GM21619 (cell line): ENCODE measurements around the gene CYP2R1.
A peak's percentile ranks its signal among the peaks of the same experiment; 100 is the strongest.

Source experiments
- ATAC-seq: cut with Tn5 transposase; IDR thresholded peaks from one replicate; pipeline ENCODE4 v1.9.1; 2021; ENCODE audit not compliant: unreplicated experiment

The CYP2R1 gene, protein sequence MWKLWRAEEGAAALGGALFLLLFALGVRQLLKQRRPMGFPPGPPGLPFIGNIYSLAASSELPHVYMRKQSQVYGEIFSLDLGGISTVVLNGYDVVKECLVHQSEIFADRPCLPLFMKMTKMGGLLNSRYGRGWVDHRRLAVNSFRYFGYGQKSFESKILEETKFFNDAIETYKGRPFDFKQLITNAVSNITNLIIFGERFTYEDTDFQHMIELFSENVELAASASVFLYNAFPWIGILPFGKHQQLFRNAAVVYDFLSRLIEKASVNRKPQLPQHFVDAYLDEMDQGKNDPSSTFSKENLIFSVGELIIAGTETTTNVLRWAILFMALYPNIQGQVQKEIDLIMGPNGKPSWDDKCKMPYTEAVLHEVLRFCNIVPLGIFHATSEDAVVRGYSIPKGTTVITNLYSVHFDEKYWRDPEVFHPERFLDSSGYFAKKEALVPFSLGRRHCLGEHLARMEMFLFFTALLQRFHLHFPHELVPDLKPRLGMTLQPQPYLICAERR

GRCh38 chr11:14892036-14892556, at the start of gene CYP2R1:
TSS of gene CYP2R1 (minus strand) at chr11:14892231. CDS start at chr11:14892205, 26 bp downstream.
- ATAC-seq = peak; percentile 95

- ATAC-seq = no peak
Measured at GRCh38 chr11:14938936-14939335, 46.9 kb upstream of the CYP2R1 start.

GRCh38 chr11:14934641-14935351, 42.8 kb upstream of the CYP2R1 start:
- ATAC-seq = no peak

GRCh38 chr11:14932447-14932846, 40.4 kb upstream of the CYP2R1 start:
- ATAC-seq = no peak

DNA sequence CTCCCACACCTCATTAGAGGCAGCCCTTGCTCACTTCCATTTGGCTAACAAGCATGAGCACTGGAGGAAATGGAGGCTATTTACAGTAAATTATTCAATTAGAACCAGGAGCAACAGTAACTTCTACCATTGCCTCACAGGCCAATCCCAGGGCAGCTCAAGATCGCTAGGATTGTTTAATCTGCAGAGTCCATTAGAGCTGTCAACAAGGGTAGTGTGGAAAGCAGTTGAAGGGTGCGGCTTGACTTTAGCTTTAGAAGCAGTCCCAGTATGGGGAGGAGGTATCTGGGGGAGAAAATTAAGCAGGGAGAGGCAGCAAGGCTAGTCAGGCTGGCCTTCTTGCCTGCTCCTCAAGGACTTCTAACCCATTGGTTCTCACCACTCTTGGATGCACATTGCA, 38.3 kb upstream of the CYP2R1 start:
- no peak for ATAC-seq

DNA sequence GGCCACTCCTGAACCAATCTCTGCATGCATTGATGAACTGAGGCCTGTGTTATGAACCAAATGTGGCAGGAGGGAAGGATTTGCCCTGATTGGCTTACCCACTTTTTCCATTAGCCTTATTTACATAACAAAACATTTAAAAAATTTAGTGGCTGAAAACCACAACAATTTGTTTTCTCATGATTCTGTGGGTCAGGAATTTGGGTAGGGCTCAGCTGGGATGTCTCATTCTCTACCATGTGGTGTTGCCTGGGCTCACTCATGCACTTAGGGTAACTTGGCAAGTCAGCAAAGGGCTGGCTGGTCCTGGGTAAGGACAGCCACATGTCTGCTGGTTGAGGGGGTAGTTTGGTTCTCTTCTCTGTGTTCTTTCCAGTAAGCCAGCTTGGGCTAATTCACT, 35.1 kb upstream of the CYP2R1 start:
- ATAC-seq = no peak

DNA sequence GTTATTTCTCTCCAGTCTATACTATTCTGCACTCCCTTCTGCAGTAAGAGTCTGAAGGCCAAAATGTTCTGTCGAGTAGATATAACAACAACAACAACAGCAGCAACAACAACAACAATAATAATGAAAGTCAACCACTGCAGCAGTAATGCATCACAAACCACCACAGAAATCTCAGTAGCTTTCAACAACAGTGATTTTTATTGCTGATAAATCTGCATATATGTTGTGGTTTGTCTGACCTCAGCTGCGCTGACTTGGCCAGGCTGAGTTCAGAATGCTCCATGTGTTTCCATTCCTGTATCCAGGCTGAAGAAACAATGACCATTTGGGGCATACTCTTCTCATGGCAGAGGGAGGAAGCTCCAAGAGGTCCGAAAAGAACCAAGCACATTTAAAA, 32.3 kb upstream of the CYP2R1 start:
- no peak for ATAC-seq

DNA sequence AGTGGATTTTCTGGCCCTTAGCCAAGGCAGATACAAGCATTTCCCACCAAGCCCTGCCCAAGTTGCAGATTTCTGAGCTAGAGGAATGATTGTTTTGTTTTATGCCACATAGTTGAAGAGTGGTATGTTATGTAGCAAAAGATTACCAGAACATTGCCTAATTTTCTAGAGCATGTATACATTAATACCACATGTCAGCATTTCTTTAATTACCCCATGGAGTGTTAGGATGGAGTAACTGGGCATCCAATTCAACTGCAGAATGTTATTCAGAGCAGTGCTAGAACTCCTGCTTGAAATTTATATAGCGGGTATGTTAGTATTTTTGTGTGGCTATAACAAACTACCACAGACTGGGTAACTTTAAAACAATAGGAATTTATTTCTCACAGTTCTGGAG, 24.4 kb upstream of the CYP2R1 start:
- ATAC-seq = no peak

GRCh38 chr11:14914536-14914935, 22.5 kb upstream of the CYP2R1 start:
- no peak for ATAC-seq

GRCh38 chr11:14908214-14908880, 16.3 kb upstream of the CYP2R1 start:
- ATAC-seq = no peak

DNA sequence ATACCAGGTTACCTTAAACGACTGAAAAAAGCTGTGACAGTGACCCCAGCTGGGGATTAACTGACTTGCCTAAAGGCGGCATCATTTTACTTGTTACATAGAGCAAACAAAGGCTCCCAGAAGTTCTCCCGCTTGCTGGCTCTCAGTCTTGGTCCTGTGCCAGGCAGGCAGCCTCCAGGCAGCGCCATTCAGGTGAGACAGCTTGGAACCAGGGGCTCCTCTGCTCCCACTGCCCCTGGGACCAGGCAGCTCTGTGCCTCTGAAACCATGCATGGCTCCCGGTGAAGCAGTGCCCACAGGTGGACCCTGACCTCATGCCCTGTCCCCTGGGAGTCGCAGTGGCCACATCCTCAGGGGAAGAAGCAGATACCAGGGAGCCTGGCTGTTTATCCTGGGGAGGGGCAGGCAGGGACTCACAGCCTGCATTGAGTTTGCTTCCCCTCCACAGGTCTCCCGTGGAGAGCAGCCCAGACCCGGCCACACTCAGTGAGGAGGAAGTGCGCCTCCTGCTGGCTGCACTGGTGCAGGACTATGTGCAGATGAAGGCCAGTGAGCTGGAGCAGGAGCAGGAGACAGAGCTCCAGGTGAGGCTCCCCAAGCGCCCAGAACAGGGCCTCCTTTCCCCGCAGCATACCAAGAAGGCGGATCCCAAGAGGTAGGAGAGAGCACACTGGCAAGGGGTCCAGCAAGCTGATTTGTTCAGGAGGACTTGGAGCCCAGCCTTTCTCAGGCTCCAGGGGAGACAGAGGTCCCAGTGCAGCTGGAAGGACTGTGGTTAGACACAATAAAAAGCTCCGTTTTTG, 15.6 kb upstream of the CYP2R1 start:
- peak; percentile 39 for ATAC-seq

DNA sequence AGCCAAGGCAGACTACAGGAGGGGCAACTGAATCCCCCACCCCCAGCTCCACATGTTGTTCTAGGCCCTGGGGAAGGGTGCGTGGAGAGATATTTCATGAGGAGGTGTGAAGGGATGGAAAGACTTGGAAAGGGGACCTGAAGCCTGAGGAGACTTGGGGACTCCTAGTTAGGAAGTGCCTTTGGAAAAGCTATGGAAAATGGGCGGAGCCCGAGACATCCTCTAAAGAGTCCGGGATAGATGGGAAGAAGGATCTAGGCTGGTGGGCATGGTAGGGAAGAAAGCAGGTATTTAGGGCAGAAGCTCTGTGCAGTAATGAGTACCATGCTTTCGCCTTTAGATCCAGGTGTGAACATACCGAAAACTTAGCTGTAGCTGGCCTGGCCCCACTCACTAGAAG, 15.0 kb upstream of the CYP2R1 start:
- ATAC-seq = no peak

GRCh38 chr11:14906578-14906977, 14.5 kb upstream of the CYP2R1 start:
- ATAC-seq = no peak

DNA sequence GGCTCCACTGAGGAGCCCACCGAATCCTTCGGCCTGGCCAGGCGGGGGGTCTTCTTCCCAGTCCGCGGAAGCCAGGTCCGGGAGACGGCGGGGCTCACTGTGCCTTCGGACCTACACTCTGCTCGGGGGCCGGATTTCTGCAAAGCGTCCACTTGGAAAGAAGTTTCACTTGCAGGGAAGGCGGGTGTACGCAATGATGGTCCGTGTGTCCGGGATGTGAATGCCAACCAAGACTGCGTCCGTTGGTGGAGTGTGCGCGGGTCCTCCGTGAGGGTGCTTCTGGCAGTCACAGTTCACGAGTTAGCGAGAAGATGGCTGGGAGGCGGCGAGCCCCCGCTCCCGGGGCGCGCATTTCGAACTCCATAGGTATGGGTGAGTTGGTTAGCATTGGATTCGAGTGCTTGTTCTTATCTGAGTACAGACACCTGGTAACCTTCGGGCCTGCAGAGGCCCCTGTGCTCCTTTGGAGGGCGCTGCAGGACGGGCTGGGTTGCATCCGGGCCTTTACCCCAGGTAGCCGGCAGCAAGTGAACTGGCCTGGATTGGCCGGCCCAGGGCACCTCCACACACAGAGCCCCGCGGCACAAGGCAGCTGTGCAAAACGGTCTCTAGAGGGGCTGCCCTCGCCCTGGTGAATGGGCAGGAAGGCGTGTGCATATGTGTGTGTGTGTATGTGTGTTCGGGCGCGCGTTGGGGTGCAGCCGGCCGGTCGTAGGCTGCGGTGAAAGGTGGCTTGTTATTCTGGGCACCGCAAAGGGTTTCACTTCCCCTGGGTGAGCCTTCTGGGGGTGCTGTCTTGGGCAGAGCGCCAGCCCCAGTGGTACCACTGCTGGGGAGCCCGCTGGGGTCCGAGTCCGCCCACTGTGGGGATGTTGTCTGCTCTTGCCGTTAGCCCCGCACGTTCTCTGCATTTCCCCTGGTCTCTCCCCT, 13.3 kb upstream of the CYP2R1 start:
- peak; percentile 51 for ATAC-seq

- ATAC-seq = peak; percentile 50
Measured at GRCh38 chr11:14904745-14905103, 12.7 kb upstream of the CYP2R1 start.

DNA sequence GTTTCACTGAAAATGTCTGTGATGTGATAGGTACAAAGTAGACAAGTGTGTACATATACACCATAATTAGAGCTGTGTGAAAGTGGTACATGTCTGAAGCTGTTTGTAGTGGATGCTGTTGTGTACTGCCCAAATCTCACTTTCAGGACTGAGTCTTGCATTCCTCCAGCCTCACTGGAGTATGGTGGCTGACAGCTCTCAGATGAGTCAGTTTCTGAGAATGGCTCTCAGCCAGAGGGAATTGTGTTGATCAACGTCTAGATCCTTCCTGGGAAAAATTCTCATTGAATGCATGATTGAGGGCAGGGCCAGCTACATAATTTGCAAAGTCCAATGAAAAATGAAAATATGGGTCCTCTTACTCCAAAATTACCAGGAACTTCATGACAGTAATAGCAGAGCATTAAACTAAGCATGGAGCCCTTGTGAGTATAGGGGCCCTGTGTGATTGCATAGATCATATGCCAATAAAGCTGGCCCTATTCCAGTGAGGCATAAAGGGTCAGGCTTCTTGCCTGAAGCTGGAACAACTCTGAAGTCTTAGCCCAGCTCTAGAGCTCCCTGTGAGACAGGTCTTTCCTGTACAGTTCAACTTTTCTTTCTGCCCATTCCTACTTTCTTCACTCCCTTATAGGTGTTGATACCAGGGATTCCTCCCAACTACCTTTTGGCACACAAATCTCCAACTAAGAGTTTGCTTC, 10.8 kb upstream of the CYP2R1 start:
- ATAC-seq = no peak

DNA sequence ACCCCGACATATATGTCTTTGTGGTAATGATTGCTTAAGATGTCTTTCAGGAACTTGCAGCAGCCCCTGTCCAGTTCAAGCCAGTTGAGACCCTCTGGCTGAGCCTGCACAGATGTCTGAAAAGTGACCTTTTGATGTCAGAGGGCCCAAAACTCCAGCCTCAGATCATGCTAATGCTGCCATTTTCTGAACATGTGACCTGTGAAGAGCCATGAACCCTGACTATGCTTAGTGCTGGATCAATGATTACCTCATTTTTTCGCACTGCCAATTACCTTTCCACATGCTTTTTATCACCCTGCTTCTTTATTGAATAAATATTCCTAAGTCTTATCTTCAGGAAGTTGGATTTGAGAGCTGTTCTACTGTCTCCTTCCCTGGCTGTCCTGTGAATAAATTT, 6.9 kb upstream of the CYP2R1 start:
- no peak for ATAC-seq

GRCh38 chr11:14898355-14898754, 6.3 kb upstream of the CYP2R1 start:
- ATAC-seq = no peak
